Stomach (tissue), 9 donors: ENCODE data around the gene ARHGAP15. TPM values are rescaled to one million over a fixed set of nuclear protein-coding genes. Genes with fewer than 3 reads are reported as not detected.
A peak's percentile ranks its signal among the peaks of the same experiment; 100 is the strongest.

Experiments
- DNase-seq, 2 donors: peaks; one replicate each; pipeline versions ENCODE4 v3.0.0 to v3.0.0-alpha.2; 2013 to 2019
- H3K27ac ChIP-seq, 5 donors: fragments of 200-600 bp in 4 of 5; sonication (generic) in 4 of 5; one replicate each; pipeline ENCODE4 v1.5.1; 2013 to 2019; ENCODE audit warnings: mild to moderate bottlenecking in 1 of 5, moderate library complexity in 1 of 5
- H3K27me3 ChIP-seq, 3 donors: fragments of 200-600 bp; sonication (generic); one replicate each; pipeline ENCODE4 v1.5.1; 2017 to 2019; ENCODE audit warnings: mixed run types in 1 of 3
- H3K36me3 ChIP-seq, 4 donors: fragments of 200-600 bp; sonication (generic); 1 replicate in 3 of 4; 2 replicates in 1 of 4; pipeline ENCODE4 v1.5.1; 2016 to 2019
- H3K4me1 ChIP-seq, 4 donors: fragments of 200-600 bp; sonication (generic); one replicate each; pipeline ENCODE4 v1.5.1; 2016 to 2019
- H3K4me3 ChIP-seq, 4 donors: fragments of 200-600 bp; sonication (generic) in 3 of 4; one replicate each; pipeline ENCODE4 v1.5.1; 2016 to 2019; ENCODE audit warnings: mild to moderate bottlenecking in 1 of 4
- H3K9me3 ChIP-seq, 4 donors: fragments of 200-600 bp; sonication (generic); one replicate each; pipeline ENCODE4 v1.5.1; 2016 to 2019
- CTCF ChIP-seq, 7 experiments: fragments of 450-650 bp in 4 of 7; fragments of 200-600 bp in 3 of 7; sonication (generic) in 3 of 7; IDR thresholded peaks; one replicate each; pipeline ENCODE4 v1.5.1; 2016 to 2019; ENCODE audit warnings: antibody characterized with exemption in 7 of 7, control low read depth in 2 of 7, mild to moderate bottlenecking in 1 of 7
- EP300 ChIP-seq: sonication (generic); formaldehyde crosslinking; IDR thresholded peaks from one replicate; pipeline ENCODE4 v1.6.1; 2017; ENCODE audit warnings: antibody characterized with exemption
- POLR2A ChIP-seq, 4 donors: fragments of 450-650 bp; IDR thresholded peaks; one replicate each; pipeline ENCODE4 v1.6.1; 2016; ENCODE audit warnings: antibody characterized with exemption in 4 of 4, control low read depth in 2 of 4, mild to moderate bottlenecking in 1 of 4, moderate library complexity in 1 of 4
- POLR2AphosphoS5 ChIP-seq, 3 donors: sonication (generic); formaldehyde crosslinking; IDR thresholded peaks; one replicate each; pipeline ENCODE4 v1.6.1; 2016; ENCODE audit warnings: antibody characterized with exemption in 3 of 3
- WGBS, 5 donors: extraction: QIAGEN DNeasy Blood & Tissue Kit in 3 of 5; methylation state at CpG; one replicate each; pipeline versions ENCODE4 v1.1.5 to v1.1.7; 2013 to 2018; 5-methylcytosine and 5-hydroxymethylcytosine counted together
- intact Hi-C: fragments of 100-400 bp; cut with DNase I; formaldehyde crosslinking; loops from one replicate; pipeline ENCODE4 v1.15.1; 2023; ENCODE audit warnings: low total_unique reads
- polyA plus RNA-seq, 3 donors: library from polyadenylated mRNA; stranded (reverse); fragments of 200-250 nt; gene quantifications; one replicate each; pipeline ENCODE4 v1.2.3, GENCODE V29; 2013
- total RNA-seq, 5 donors: library from RNA; depleted of rRNA; stranded (reverse); fragments of >200 nt; gene quantifications; one replicate each; pipeline versions ENCODE4 v1.1.0 to v1.2.3, GENCODE V29; 2014 to 2016
- donor health status: healthy with polysubstance abuse.
- donor health status: Bipolar disorder and iron deficiency.
- donor health status: healthy.

ARHGAP15 gene
- total and polyA plus RNA-seq, 8 donors, result 1.8 to 66.3 (median 6.8) TPM; not detected in 1

DNA sequence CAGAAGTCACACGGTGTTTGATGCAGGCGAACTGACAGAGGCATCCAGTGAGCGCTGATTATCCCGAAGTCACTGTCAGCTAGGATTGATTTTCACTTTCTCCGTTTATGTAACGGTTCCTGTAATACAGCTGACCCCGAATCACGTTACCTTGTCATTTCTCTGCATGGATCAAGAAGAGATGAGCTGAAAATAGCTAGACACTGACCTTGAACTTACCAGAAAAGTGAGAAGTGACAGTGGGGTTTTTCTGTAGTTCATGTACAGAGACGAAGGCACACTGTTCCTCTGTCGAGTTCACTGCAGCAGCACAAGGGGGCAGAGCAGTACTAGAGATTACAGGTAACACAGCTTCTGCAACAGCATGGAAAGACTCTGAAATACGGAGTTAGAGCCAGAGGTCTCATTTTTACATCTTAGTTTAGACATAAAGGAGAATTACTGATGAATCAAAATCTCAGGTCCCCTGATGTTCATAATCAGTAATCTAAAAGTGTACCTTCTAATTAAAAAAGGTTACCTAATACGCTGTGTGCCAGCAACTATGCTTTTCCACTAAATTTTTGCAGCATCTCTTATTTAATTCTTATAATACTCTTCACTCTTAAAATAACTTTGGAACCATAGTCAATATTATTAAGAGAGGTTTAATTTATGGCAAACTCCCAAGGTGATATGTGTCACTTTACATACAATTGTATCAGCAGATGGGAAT, 33.1 kb downstream of the ARHGAP15 start:
- Histone ChIP-seq H3K27me3 (peaks cover 0 to 5% (median 0%) of the 10 kb centered on the region in 3 donors), H3K4me1 (peaks cover 0 to 38% (median 8%) of the 10 kb centered on the region in 4 donors), H3K36me3 (no peaks in the 10 kb centered on the region), H3K4me3 (no peak overlapping the region), H3K27ac (no peak overlapping the region), H3K9me3 (no peaks in the 10 kb centered on the region)
- WGBS, 5 donors, result 44 to 52% (median 51%) methylated on average over 12 of the region's 12 CpGs
- intact Hi-C loops, result loop anchor here (10.0 kb wide), 1 partner anchor 93 kb away; no protein-coding TSS in a partner anchor
- TF ChIP-seq POLR2AphosphoS5 (IDR thresholded peaks at IDR 0.05), result no peak
- TF ChIP-seq CTCF (IDR thresholded peaks at IDR 0.05), result peak in 5 of 7 experiments; percentile 27 to 49 (median 47)
- TF ChIP-seq EP300, result no peak
- no peak for TF ChIP-seq POLR2A (IDR thresholded peaks at IDR 0.05)
- peak; percentile 29 to 85 for DNase-seq

GRCh38 chr2:143162997-143163396, 33.8 kb downstream of the ARHGAP15 start:
- TF ChIP-seq EP300 (no peak), CTCF (IDR thresholded peaks at IDR 0.05) (no peak), POLR2A (IDR thresholded peaks at IDR 0.05) (no peak), POLR2AphosphoS5 (IDR thresholded peaks at IDR 0.05) (no peak)
- Histone ChIP-seq H3K36me3 (no peaks in the 10 kb centered on the region), H3K4me3 (no peak overlapping the region), H3K9me3 (no peaks in the 10 kb centered on the region), H3K27ac (no peak overlapping the region), H3K4me1 (peaks cover 0 to 32% (median 8%) of the 10 kb centered on the region in 4 donors), H3K27me3 (peaks cover 0 to 5% (median 0%) of the 10 kb centered on the region in 3 donors)
- WGBS, 5 donors, result 71 to 88% (median 76%) methylated on average over 1 of the region's 1 CpG
- intact Hi-C loops, result loop anchor here (10.0 kb wide), 1 partner anchor 92 kb away; no protein-coding TSS in a partner anchor
- DNase-seq, result no peak

GRCh38 chr2:143163499-143163898, 34.3 kb downstream of the ARHGAP15 start:
- Histone ChIP-seq H3K27me3 (peaks cover 0 to 5% (median 0%) of the 10 kb centered on the region in 3 donors), H3K9me3 (no peaks in the 10 kb centered on the region), H3K36me3 (no peaks in the 10 kb centered on the region), H3K27ac (no peak overlapping the region), H3K4me3 (no peak overlapping the region), H3K4me1 (peaks cover 0 to 27% (median 6%) of the 10 kb centered on the region in 4 donors)
- TF ChIP-seq POLR2A (IDR thresholded peaks at IDR 0.05) (no peak), EP300 (no peak), CTCF (IDR thresholded peaks at IDR 0.05) (no peak)
- WGBS, 5 donors, result 86 to 95% (median 89%) methylated on average over 4 of the region's 4 CpGs
- no peak for DNase-seq
- intact Hi-C loops, result loop anchor here (10.0 kb wide), 1 partner anchor 91 kb away; no protein-coding TSS in a partner anchor

DNA sequence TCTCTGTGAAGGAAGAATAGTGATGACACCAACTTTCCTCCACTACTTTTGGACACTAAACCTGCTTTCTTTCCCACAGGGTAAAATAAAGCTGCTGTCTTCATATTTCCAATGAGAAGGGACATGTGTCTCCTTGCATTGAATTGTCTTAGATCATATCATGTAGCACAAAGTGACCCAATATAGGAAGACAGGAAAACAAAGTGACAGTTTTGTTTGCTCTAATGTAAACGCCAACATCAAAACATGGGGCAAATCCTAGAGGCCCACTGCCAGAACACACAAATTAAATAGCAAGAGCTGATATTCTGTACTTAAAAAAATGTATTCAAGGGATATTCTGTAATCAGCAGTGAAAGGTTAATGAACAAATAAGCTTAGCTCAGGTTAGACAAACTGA, 36.1 kb downstream of the ARHGAP15 start:
- 20 to 58% (median 44%) methylated on average over 1 of the region's 1 CpG for WGBS, 5 donors
- no peaks in the 10 kb centered on the region for H3K9me3 ChIP-seq
- no peak for DNase-seq
- peaks cover 0 to 15% (median 0%) of the 10 kb centered on the region in 4 donors for H3K4me1 ChIP-seq
- no peak overlapping the region for H3K27ac ChIP-seq
- intact Hi-C loops, result loop anchor here (10.0 kb wide), 1 partner anchor 90 kb away; no protein-coding TSS in a partner anchor
- H3K27me3 ChIP-seq, result peaks cover 0 to 5% (median 0%) of the 10 kb centered on the region in 3 donors
- no peak overlapping the region for H3K4me3 ChIP-seq
- no peaks in the 10 kb centered on the region for H3K36me3 ChIP-seq
- TF ChIP-seq EP300 (no peak), POLR2AphosphoS5 (IDR thresholded peaks at IDR 0.05) (no peak), POLR2A (IDR thresholded peaks at IDR 0.05) (no peak), CTCF (IDR thresholded peaks at IDR 0.05) (no peak)
